ENCODE measurements around the gene CRIP1. TPM values are rescaled to one million over a fixed set of nuclear protein-coding genes. Genes with fewer than 3 reads are reported as not detected.

The CRIP1 gene
- total and polyA plus RNA-seq, 4 donors, result 72.8 to 465 (median 301) TPM

DNA sequence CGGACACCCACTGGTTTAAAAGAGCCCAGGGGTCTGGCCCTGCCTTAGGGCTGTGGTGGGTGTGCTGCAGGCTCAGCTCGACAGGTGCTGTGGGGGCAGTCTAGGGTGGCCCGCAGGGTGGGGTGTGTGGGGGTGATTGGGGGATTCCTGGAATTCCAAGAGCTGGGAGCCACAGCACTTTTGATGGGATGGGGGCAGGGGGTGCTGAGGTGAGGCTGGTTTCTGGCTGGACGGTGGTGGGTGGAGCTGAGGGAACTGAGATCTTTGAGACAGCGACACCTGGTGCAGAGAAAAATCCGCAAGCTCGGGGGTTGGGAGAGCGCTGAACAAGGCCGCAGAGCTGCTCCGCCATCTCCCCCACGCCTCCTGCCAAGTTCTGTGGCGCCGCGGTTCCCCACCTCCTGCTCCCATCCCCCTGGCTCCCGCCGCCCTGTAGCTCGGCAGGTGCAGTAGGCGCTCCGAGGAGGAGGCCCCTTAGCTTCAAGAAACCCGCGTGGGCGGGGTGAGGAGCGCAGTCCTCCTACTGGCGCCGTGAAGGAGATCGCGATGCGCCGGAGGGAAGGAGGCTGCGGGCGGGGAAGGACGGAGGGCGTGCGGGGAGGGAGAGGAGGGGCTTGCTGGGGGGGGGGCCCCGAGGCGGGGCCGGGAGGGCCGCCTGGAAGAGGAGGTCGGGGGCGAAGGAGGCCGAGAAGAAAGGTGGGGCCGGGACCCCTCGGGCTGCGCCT lies 3.0 kb downstream of the CRIP1 start:
- peaks cover 0 to 3% (median 0%) of the 10 kb centered on the region in 4 donors for H3K36me3 ChIP-seq (ENCODE audit: control insufficient read depth in 4 of 4, insufficient read depth in 4 of 4, low read length in 4 of 4)
- H3K9ac ChIP-seq (ENCODE audit: insufficient read depth in 1 of 2, low read length in 2 of 2), result peak overlapping the region; percentile 19 to 53
- 3 to 4% methylated on average over 25 to 44 of the region's 44 CpGs for WGBS, 2 donors
- DNase-seq (peak; percentile 91 to 95 (median 93)), ATAC-seq (ENCODE audit: insufficient read depth, low FRiP score) (no peak)
- H3K27ac ChIP-seq (ENCODE audit: low read depth in 1 of 2, low read length in 1 of 2), result peak overlapping the region; percentile 91
- H3K27me3 ChIP-seq (ENCODE audit: control insufficient read depth in 3 of 3, insufficient read depth in 3 of 3, low read length in 2 of 3), result peaks cover 0 to 10% (median 0%) of the 10 kb centered on the region in 3 donors
- H3K4me1 ChIP-seq (ENCODE audit: control insufficient read depth in 5 of 5, insufficient read depth in 5 of 5, low read length in 5 of 5), result peaks cover 0 to 30% (median 25%) of the 10 kb centered on the region in 5 donors
- TF ChIP-seq, protein P1, sequence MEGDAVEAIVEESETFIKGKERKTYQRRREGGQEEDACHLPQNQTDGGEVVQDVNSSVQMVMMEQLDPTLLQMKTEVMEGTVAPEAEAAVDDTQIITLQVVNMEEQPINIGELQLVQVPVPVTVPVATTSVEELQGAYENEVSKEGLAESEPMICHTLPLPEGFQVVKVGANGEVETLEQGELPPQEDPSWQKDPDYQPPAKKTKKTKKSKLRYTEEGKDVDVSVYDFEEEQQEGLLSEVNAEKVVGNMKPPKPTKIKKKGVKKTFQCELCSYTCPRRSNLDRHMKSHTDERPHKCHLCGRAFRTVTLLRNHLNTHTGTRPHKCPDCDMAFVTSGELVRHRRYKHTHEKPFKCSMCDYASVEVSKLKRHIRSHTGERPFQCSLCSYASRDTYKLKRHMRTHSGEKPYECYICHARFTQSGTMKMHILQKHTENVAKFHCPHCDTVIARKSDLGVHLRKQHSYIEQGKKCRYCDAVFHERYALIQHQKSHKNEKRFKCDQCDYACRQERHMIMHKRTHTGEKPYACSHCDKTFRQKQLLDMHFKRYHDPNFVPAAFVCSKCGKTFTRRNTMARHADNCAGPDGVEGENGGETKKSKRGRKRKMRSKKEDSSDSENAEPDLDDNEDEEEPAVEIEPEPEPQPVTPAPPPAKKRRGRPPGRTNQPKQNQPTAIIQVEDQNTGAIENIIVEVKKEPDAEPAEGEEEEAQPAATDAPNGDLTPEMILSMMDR (IDR thresholded peaks at IDR 0.05; ENCODE audit: control extremely low read depth, extremely low read depth), result peak; percentile 59
- no peaks in the 10 kb centered on the region for H3K9me3 ChIP-seq (ENCODE audit: control insufficient read depth in 4 of 4, insufficient read depth in 3 of 4, low read length in 3 of 4)
- peak overlapping the region; percentile 28 for H3K4me3 ChIP-seq

DNA sequence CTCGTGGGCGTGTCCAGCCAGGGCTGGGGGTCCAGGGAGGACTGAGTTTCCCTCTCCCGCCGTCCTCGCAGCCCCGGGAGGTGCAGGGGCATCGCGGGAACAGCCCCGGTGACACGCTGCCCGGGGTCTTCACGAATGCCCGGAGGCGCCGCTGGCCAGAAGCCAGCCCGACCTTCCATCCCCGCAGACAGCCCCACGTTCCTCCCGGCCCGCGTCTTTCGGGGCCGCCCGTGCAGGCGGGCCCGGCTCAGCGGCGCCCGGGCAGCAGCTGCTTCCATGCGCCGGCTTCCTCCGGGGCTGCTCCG lies 3.5 kb downstream of the CRIP1 start:
- peak overlapping the region; percentile 91 for H3K27ac ChIP-seq (ENCODE audit: low read depth in 1 of 2, low read length in 1 of 2)
- peaks cover 0 to 3% (median 0%) of the 10 kb centered on the region in 4 donors for H3K36me3 ChIP-seq (ENCODE audit: control insufficient read depth in 4 of 4, insufficient read depth in 4 of 4, low read length in 4 of 4)
- H3K4me1 ChIP-seq (ENCODE audit: control insufficient read depth in 5 of 5, insufficient read depth in 5 of 5, low read length in 5 of 5), result peaks cover 0 to 30% (median 22%) of the 10 kb centered on the region in 5 donors
- peaks cover 0 to 10% (median 0%) of the 10 kb centered on the region in 3 donors for H3K27me3 ChIP-seq (ENCODE audit: control insufficient read depth in 3 of 3, insufficient read depth in 3 of 3, low read length in 2 of 3)
- ATAC-seq (ENCODE audit: insufficient read depth, low FRiP score), result no peak
- no peaks in the 10 kb centered on the region for H3K9me3 ChIP-seq (ENCODE audit: control insufficient read depth in 4 of 4, insufficient read depth in 3 of 4, low read length in 3 of 4)
- H3K9ac ChIP-seq (ENCODE audit: insufficient read depth in 1 of 2, low read length in 2 of 2), result peak overlapping the region in 1 of 2 donors; percentile 19
- H3K4me3 ChIP-seq, result peak overlapping the region; percentile 28
- WGBS, 2 donors, result 0% methylated on average over 30 to 33 of the region's 33 CpGs
- TF ChIP-seq, protein P1 (IDR thresholded peaks at IDR 0.05; ENCODE audit: control extremely low read depth, extremely low read depth), result no peak
- DNase-seq, result no peak

DNA sequence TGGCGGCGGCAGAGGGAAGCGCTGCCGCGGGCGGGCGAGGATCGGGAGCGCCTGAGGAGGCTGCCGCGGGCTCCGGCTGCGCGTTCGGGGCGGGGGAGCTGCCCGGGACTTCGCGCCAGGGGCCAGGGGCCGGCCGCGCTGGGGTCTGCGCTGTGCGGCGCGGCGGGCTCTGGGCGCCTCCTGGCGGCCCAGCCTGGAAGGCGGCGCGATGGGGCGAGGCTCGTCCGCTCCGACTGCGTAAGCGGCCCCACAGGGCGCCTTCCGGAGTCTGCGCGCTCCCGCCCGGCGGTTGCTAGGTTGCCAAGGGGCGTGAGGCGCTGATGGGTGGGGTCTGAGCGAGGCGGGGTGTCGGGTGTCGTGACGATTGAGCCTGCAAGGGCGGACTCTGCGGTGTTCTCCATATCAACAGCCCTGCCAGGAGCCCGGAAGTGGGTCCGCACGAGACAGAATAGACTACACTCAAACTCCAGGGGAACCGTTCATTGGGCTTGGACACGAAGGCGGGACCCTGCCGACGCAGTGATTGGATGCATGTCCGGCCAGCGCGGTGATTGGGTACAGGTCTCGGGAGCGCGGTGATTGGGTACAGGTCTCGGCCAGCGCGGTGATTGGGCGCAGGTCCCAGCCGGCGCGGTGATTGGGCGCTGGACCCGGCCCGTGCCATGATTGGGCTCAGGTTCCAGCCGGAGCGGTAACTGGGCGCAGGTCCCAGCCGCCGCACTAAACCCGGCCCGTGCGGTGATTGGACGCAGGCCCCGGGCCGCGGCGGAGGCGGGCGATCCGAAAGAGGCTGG lies 4.1 kb downstream of the CRIP1 start, which contains the start of gene TEDC1:
Gene TEDC1 (plus strand): TSS at position 675 of the 794 bp plus-strand sequence. CDS start 130 bp downstream, outside the sequence.
- 0 to 1% methylated on average over 78 to 94 of the region's 94 CpGs for WGBS, 2 donors
- H3K4me1 ChIP-seq (ENCODE audit: control insufficient read depth in 5 of 5, insufficient read depth in 5 of 5, low read length in 5 of 5), result peaks cover 0 to 26% (median 20%) of the 10 kb centered on the region in 5 donors

More for the DNA sequence above, 4.1 kb downstream of the CRIP1 start, which contains the start of gene TEDC1:
- no peaks in the 10 kb centered on the region for H3K9me3 ChIP-seq (ENCODE audit: control insufficient read depth in 4 of 4, insufficient read depth in 3 of 4, low read length in 3 of 4)
- peak within 1 kb of the TSS; percentile 61 for H3K4me3 ChIP-seq
- ATAC-seq (ENCODE audit: insufficient read depth, low FRiP score), result peak; percentile 85
- peaks cover 0 to 10% (median 0%) of the 10 kb centered on the region in 3 donors for H3K27me3 ChIP-seq (ENCODE audit: control insufficient read depth in 3 of 3, insufficient read depth in 3 of 3, low read length in 2 of 3)
- TF ChIP-seq, protein P1 (IDR thresholded peaks at IDR 0.05; ENCODE audit: control extremely low read depth, extremely low read depth), result peak; percentile 88
- H3K36me3 ChIP-seq (ENCODE audit: control insufficient read depth in 4 of 4, insufficient read depth in 4 of 4, low read length in 4 of 4), result peaks cover 0 to 3% (median 0%) of the 10 kb centered on the region in 4 donors
- peak within 1 kb of the TSS; percentile 91 for H3K27ac ChIP-seq (ENCODE audit: low read depth in 1 of 2, low read length in 1 of 2)
- peak within 1 kb of the TSS in 1 of 2 donors; percentile 19 for H3K9ac ChIP-seq (ENCODE audit: insufficient read depth in 1 of 2, low read length in 2 of 2)
- DNase-seq, result peak; percentile 100

Data from lung (tissue), 12 donors.